ENCODE data around the gene SMIM21. TPM values are rescaled to one million over a fixed set of nuclear protein-coding genes. Genes with fewer than 3 reads are reported as not detected.

Gene SMIM21
- total RNA-seq, 6 experiments from 2014 or later, result not detected

DNA sequence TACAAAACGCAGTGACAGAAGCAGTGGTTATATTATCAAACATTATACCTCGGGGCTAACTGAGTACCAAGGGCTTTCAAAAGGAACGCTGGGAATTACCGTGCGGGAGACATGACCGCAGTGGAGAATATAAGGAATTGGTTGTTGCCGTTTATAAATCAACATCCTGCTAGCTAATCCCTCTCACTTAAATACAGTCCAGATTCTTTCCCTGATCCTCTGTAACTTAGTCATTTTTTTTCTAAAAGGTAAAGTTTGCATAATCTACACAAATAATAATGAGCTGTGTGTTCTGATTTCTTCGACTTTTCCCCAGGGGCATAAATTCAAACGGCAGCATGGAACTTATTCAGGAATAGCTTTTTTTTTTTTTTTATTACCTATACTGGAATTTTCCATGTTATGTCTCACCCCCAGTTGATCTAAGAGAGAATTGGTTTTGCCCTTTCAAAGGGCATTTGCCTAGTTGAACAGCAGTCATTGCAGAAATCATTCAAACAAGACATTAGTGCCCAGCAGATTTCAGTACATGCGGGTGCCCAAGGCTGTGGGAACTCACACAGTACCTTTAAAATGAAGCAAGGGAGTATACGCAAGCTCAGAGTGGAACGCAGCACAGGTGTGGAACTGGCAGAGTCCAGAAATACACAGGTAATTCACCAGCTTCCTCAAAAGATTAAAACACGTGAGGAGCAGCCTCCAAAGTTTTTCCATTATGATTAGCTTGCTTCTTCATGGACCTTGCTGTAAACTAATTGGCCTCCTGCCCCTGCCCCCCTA, 63.9 kb downstream of the SMIM21 start:
- H3K4me1 ChIP-seq, result no peaks in the 10 kb centered on the region
- H3K27me3 ChIP-seq, result no peaks in the 10 kb centered on the region
- H3K36me3 ChIP-seq, result no peaks in the 10 kb centered on the region
- DNase-seq (no peak), ATAC-seq (no peak)
- H3K27ac ChIP-seq, result no peak overlapping the region
- no peak overlapping the region for H3K4me3 ChIP-seq
- WGBS (ENCODE audit: insufficient coverage, low coverage, low lambda C conversion rate, missing lambda C conversion rate), result 78% methylated on average over 13 of the region's 13 CpGs
- TF ChIP-seq CTCF (IDR thresholded peaks at IDR 0.05) (no peak), POLR2A (IDR thresholded peaks at IDR 0.05) (no peak)
- H3K9me3 ChIP-seq, result no peaks in the 10 kb centered on the region
- intact Hi-C loops (cut with DNase I), result no loop called here

DNA sequence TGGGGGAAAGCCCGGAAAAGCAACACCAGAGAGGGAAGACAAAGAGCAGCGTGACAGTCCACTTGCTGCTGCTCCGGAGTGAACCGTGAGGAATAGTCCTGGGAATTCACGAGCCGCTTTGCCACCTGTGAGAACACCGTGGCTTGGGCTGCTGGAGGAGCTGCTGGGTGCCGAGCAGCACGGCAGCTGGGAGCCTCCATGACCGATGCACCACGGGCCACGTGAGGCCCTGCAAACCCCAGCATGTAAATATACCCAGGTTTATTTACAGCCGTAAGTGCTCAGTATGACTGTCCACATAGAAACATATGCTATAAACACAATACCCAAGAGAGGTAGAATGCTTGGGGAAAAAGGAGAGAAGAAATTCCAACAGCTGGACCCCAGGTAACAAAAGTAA, 65.1 kb downstream of the SMIM21 start:
- no peak for ATAC-seq

DNA sequence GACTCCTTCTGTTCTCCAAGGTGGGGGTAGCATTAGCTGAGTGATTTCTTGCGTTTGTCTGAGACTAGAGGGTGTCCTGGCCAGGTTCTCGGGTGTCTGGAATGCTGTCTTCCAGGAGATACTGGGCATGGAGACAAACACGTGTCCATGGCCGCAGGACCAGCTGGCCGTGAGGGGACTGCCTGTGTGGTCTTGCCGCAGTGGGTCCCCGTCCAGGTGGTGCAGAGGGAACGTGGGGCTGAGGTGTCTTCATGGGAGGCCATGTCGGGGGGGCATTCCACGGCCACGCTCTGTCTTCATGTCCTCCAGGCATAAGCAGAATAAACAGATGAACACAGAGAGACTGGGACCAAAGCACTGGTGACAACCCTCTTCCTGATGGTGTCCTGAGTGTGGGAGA, 66.6 kb downstream of the SMIM21 start:
- Histone ChIP-seq H3K36me3 (no peaks in the 10 kb centered on the region), H3K9me3 (no peaks in the 10 kb centered on the region), H3K27me3 (no peaks in the 10 kb centered on the region), H3K27ac (no peak overlapping the region), H3K4me3 (no peak overlapping the region), H3K4me1 (no peaks in the 10 kb centered on the region)
- intact Hi-C loops (cut with DNase I), result no loop called here
- no peak for DNase-seq
- TF ChIP-seq POLR2A (IDR thresholded peaks at IDR 0.05) (no peak), CTCF (IDR thresholded peaks at IDR 0.05) (no peak)
- 81% methylated on average over 5 of the region's 11 CpGs for WGBS (ENCODE audit: insufficient coverage, low coverage, low lambda C conversion rate, missing lambda C conversion rate)
- ATAC-seq, result no peak

More for the DNA sequence above, 65.1 kb downstream of the SMIM21 start:
- Histone ChIP-seq H3K9me3 (no peaks in the 10 kb centered on the region), H3K27me3 (no peaks in the 10 kb centered on the region), H3K27ac (no peak overlapping the region), H3K4me3 (no peak overlapping the region), H3K4me1 (no peaks in the 10 kb centered on the region), H3K36me3 (no peaks in the 10 kb centered on the region)
- 84% methylated on average over 6 of the region's 13 CpGs for WGBS (ENCODE audit: insufficient coverage, low coverage, low lambda C conversion rate, missing lambda C conversion rate)
- no peak for DNase-seq
- TF ChIP-seq POLR2A (IDR thresholded peaks at IDR 0.05) (no peak), CTCF (IDR thresholded peaks at IDR 0.05) (no peak)
- intact Hi-C loops (cut with DNase I), result no loop called here

GRCh38 chr18:75360215-75360614, 67.3 kb downstream of the SMIM21 start:
- ATAC-seq (peak in 1 of 4 donors; percentile 59), DNase-seq (no peak)
- no peak overlapping the region for H3K27ac ChIP-seq
- H3K9me3 ChIP-seq, result no peaks in the 10 kb centered on the region
- no peak overlapping the region for H3K4me3 ChIP-seq
- intact Hi-C loops (cut with DNase I), result no loop called here
- no peaks in the 10 kb centered on the region for H3K36me3 ChIP-seq
- no peaks in the 10 kb centered on the region for H3K4me1 ChIP-seq
- TF ChIP-seq POLR2A (IDR thresholded peaks at IDR 0.05), result no peak
- TF ChIP-seq CTCF (IDR thresholded peaks at IDR 0.05), result no peak
- no peaks in the 10 kb centered on the region for H3K27me3 ChIP-seq
- WGBS (ENCODE audit: insufficient coverage, low coverage, low lambda C conversion rate, missing lambda C conversion rate), result 58% methylated on average over 8 of the region's 8 CpGs

Other genes starting within 250 kb of the SMIM21 start
- 10 to 100 TPM in 5 of 6 experiments, 1 to 10 TPM in 1; 9.4 to 30.1 (median 19.8) TPM for gene PTGR3, start 218.6 kb downstream of the SMIM21 start, total RNA-seq
- 10 to 100 TPM in 2 of 6 experiments, 1 to 10 TPM in 4; 6.4 to 13.3 (median 9.6) TPM for gene TSHZ1, start 216.9 kb downstream of the SMIM21 start, total RNA-seq